HEK293 (cell line): ENCODE results near the gene KRTAP20-2.

Experiments
- CTCF ChIA-PET: fragments of 350-600 bp; formaldehyde crosslinking; extraction: SDS; loops from one replicate; lab custom pipeline; 2021; ENCODE audit warnings: antibody characterized with exemption; lab: Yijun Ruan, JAX
- POLR2A ChIA-PET: fragments of 300-600 bp; formaldehyde crosslinking; extraction: SDS; loops from one replicate; lab custom pipeline; 2020; ENCODE audit warnings: antibody characterized with exemption, inconsistent platforms; lab: Yijun Ruan, JAX
- H3K27ac ChIP-seq: fragments of 200-500 bp; sonication (Bioruptor generic); 2 replicates; pipeline ENCODE4 v1.5.1; 2014; ENCODE audit warnings: low read depth, low read length, control low read depth, inconsistent platforms; ENCODE audit errors: extremely low read depth
- H3K36me3 ChIP-seq, 2 experiments: fragments of 200-500 bp in 1 of 2; sonication (Bioruptor generic) in 1 of 2; 1 replicate in 1 of 2; 2 replicates in 1 of 2; pipeline ENCODE4 v1.5.1; 2014 to 2017; ENCODE audit warnings: inconsistent platforms in 2 of 2, low read length in 2 of 2; ENCODE audit not compliant: control insufficient read depth in 2 of 2, insufficient read depth in 1 of 2
- H3K4me1 ChIP-seq: fragments of 200-500 bp; sonication (Bioruptor generic); 2 replicates; pipeline ENCODE4 v1.5.1; 2014; ENCODE audit warnings: mild to moderate bottlenecking, low read length, inconsistent platforms; ENCODE audit not compliant: control insufficient read depth, insufficient read depth
- H3K4me3 ChIP-seq: 2 replicates; pipeline ENCODE4 v1.5.1; 2011; ENCODE audit warnings: low read depth, mild to moderate bottlenecking, control low read depth, low read length, moderate library complexity
- H3K9me3 ChIP-seq: fragments of 200-500 bp; sonication (Bioruptor generic); 2 replicates; pipeline ENCODE4 v1.5.1; 2014; ENCODE audit warnings: low read depth, low read length, inconsistent platforms; ENCODE audit not compliant: control insufficient read depth, insufficient read depth
- GFI1B ChIP-seq: fragments of 450-650 bp; formaldehyde crosslinking; IDR thresholded peaks from 2 replicates; pipeline ENCODE4 v1.5.1; 2016; ENCODE audit warnings: missing biosample characterization, missing genetic modification characterization
- GLIS2 ChIP-seq: fragments of 450-650 bp; formaldehyde crosslinking; IDR thresholded peaks from 2 replicates; pipeline ENCODE4 v1.5.1; 2016; ENCODE audit warnings: missing biosample characterization, missing genetic modification characterization
- HOXD13 ChIP-seq: sonication (generic); formaldehyde crosslinking; IDR thresholded peaks from 2 replicates; pipeline ENCODE4 v1.8.0; 2022; ENCODE audit warnings: missing genetic modification reagents, borderline replicate concordance
- KLF1 ChIP-seq: fragments of 450-650 bp; formaldehyde crosslinking; IDR thresholded peaks from 2 replicates; pipeline ENCODE4 v1.5.1; 2016; ENCODE audit warnings: missing biosample characterization, missing genetic modification characterization
- KLF7 ChIP-seq: fragments of 450-650 bp; formaldehyde crosslinking; IDR thresholded peaks from 2 replicates; pipeline ENCODE4 v1.5.1; 2016; ENCODE audit warnings: missing biosample characterization, missing genetic modification characterization, borderline replicate concordance
- KLF8 ChIP-seq: fragments of 450-650 bp; formaldehyde crosslinking; IDR thresholded peaks from 2 replicates; pipeline ENCODE4 v1.5.1; 2016; ENCODE audit warnings: missing biosample characterization, missing genetic modification characterization
- SCRT1 ChIP-seq: fragments of 450-650 bp; formaldehyde crosslinking; IDR thresholded peaks from 2 replicates; pipeline ENCODE4 v1.5.1; 2016; ENCODE audit warnings: missing biosample characterization, missing genetic modification characterization, borderline replicate concordance
- ZBTB17 ChIP-seq: fragments of 450-650 bp; formaldehyde crosslinking; IDR thresholded peaks from 2 replicates; pipeline ENCODE4 v1.5.1; 2016; ENCODE audit warnings: missing biosample characterization, missing genetic modification characterization
- ZEB2 ChIP-seq: fragments of 450-650 bp; formaldehyde crosslinking; IDR thresholded peaks from 2 replicates; pipeline ENCODE4 v1.5.1; 2016; ENCODE audit warnings: missing biosample characterization, missing genetic modification characterization
- ZFHX2 ChIP-seq: fragments of 450-650 bp; formaldehyde crosslinking; conservative IDR thresholded peaks from 2 replicates; pipeline ENCODE4 v1.5.1; 2016; ENCODE audit warnings: missing biosample characterization, missing genetic modification characterization
- ZNF112 ChIP-seq: fragments of 450-650 bp; formaldehyde crosslinking; IDR thresholded peaks from 2 replicates; pipeline ENCODE4 v1.5.0; 2017; ENCODE audit warnings: missing biosample characterization, missing genetic modification characterization
- ZNF114 ChIP-seq: fragments of 450-650 bp; formaldehyde crosslinking; IDR thresholded peaks from 2 replicates; pipeline ENCODE4 v1.5.0; 2017; ENCODE audit warnings: missing biosample characterization, missing genetic modification characterization
- ZNF155 ChIP-seq: fragments of 450-650 bp; formaldehyde crosslinking; IDR thresholded peaks from 2 replicates; pipeline ENCODE4 v1.5.1; 2016; ENCODE audit warnings: missing biosample characterization, missing genetic modification characterization
- ZNF169 ChIP-seq: fragments of 450-650 bp; formaldehyde crosslinking; IDR thresholded peaks from 2 replicates; pipeline ENCODE4 v1.5.1; 2016; ENCODE audit warnings: missing biosample characterization, missing genetic modification characterization
- ZNF202 ChIP-seq: fragments of 450-650 bp; formaldehyde crosslinking; IDR thresholded peaks from 2 replicates; pipeline ENCODE4 v1.5.1; 2016; ENCODE audit warnings: missing biosample characterization, missing genetic modification characterization, borderline replicate concordance
- ZNF221 ChIP-seq: fragments of 450-650 bp; formaldehyde crosslinking; IDR thresholded peaks from 2 replicates; pipeline ENCODE4 v1.5.1; 2017; ENCODE audit warnings: missing biosample characterization, missing genetic modification characterization, borderline replicate concordance
- ZNF239 ChIP-seq: fragments of 450-650 bp; formaldehyde crosslinking; IDR thresholded peaks from 2 replicates; pipeline ENCODE4 v1.5.1; 2016; ENCODE audit warnings: missing biosample characterization, missing genetic modification characterization
- ZNF335 ChIP-seq: fragments of 450-650 bp; formaldehyde crosslinking; conservative IDR thresholded peaks from 2 replicates; pipeline ENCODE4 v1.5.1; 2016; ENCODE audit warnings: missing biosample characterization, missing genetic modification characterization
- ZNF354C ChIP-seq: fragments of 450-650 bp; formaldehyde crosslinking; IDR thresholded peaks from 2 replicates; pipeline ENCODE4 v1.5.1; 2016; ENCODE audit warnings: missing biosample characterization, missing genetic modification characterization, low read depth, borderline replicate concordance
- ZNF391 ChIP-seq: fragments of 450-650 bp; formaldehyde crosslinking; IDR thresholded peaks from 2 replicates; pipeline ENCODE4 v1.5.1; 2016; ENCODE audit warnings: low read depth, missing biosample characterization, missing genetic modification characterization, borderline replicate concordance
- ZNF426 ChIP-seq: fragments of 450-650 bp; formaldehyde crosslinking; IDR thresholded peaks from 2 replicates; pipeline ENCODE4 v1.5.1; 2017; ENCODE audit warnings: missing biosample characterization, missing genetic modification characterization, mild to moderate bottlenecking, inconsistent platforms, moderate library complexity
- ZNF707 ChIP-seq: fragments of 450-650 bp; formaldehyde crosslinking; IDR thresholded peaks from 2 replicates; pipeline ENCODE4 v1.5.1; 2016; ENCODE audit warnings: missing biosample characterization, missing genetic modification characterization
- TF ChIP-seq, protein P1 (sequence below): fragments of 450-650 bp; formaldehyde crosslinking; IDR thresholded peaks from 2 replicates; pipeline ENCODE4 v1.5.1; 2016; ENCODE audit warnings: missing biosample characterization, missing genetic modification characterization
- TF ChIP-seq, protein P2 (sequence below): fragments of 450-650 bp; formaldehyde crosslinking; IDR thresholded peaks from 2 replicates; pipeline ENCODE4 v1.5.1; 2017; ENCODE audit warnings: missing biosample characterization, missing genetic modification characterization
- TF ChIP-seq, protein P3 (sequence below): fragments of 450-650 bp; formaldehyde crosslinking; IDR thresholded peaks from 2 replicates; pipeline ENCODE4 v1.5.1; 2016; ENCODE audit warnings: missing biosample characterization, missing genetic modification characterization
- TF ChIP-seq, protein P4 (sequence below): fragments of 450-650 bp; formaldehyde crosslinking; IDR thresholded peaks from 2 replicates; pipeline ENCODE4 v1.5.1; 2017; ENCODE audit warnings: missing biosample characterization, missing genetic modification characterization

KRTAP20-2 gene

DNA sequence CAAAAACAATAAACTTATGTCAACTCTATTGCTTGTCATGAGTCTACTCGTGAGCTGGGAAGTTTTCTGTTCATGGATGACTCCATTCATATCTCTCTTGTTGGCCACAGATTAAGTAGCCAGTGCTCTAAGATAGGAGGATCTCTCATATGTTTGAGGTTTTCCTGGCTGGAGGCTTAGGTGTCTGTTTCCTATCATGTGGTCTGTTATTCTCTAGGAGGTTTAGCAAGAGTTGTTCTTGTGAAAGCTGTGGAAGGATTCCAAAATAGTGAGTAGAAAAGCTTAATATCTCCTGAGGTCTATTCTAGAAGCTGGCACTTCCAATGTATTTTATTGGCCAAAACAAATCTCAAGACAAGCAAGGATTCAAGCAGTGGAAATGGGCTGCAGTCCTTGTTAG lies 5.8 kb upstream of the KRTAP20-2 start:
- ChIA-PET CTCF (no interaction called here), POLR2A (no interaction called here)
- H3K4me3 ChIP-seq = no peak overlapping the region
- no peak overlapping the region for H3K27ac ChIP-seq
- no peak for TF ChIP-seq ZNF221 (tag by site-specific recombination)
- TF ChIP-seq, protein P1, sequence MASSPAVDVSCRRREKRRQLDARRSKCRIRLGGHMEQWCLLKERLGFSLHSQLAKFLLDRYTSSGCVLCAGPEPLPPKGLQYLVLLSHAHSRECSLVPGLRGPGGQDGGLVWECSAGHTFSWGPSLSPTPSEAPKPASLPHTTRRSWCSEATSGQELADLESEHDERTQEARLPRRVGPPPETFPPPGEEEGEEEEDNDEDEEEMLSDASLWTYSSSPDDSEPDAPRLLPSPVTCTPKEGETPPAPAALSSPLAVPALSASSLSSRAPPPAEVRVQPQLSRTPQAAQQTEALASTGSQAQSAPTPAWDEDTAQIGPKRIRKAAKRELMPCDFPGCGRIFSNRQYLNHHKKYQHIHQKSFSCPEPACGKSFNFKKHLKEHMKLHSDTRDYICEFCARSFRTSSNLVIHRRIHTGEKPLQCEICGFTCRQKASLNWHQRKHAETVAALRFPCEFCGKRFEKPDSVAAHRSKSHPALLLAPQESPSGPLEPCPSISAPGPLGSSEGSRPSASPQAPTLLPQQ = no peak
- no peak for TF ChIP-seq ZNF112 (tag by site-specific recombination)
- no peak for TF ChIP-seq ZBTB17 (tag by site-specific recombination)
- TF ChIP-seq ZNF114 (tag by site-specific recombination) = no peak
- no peak for TF ChIP-seq KLF1 (tag by site-specific recombination)
- TF ChIP-seq ZNF202 (tag by site-specific recombination) = no peak
- TF ChIP-seq ZNF169 = no peak
- no peaks in the 10 kb centered on the region for H3K9me3 ChIP-seq
- H3K4me1 ChIP-seq = no peaks in the 10 kb centered on the region
- no peaks in the 10 kb centered on the region for H3K36me3 ChIP-seq

DNA sequence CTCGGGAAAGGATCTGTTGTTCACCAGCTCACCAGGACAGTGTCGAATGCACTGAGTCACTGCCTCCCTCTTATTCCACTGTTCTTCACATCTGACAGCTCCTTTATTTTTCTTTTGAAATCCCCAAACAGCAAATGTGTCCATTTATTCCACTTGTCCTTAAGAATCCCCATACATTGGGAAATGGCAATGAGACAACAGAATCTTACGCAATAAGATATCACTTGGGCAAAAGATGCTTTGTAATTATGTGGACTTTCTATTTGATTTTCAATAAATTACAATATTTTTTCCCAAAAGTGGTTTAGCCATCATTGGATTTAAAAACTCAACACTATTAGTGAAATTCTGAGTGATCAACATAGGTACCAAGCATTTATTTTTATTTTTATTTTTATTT lies 3.7 kb downstream of the KRTAP20-2 start:
- Histone ChIP-seq H3K27ac (no peak overlapping the region), H3K36me3 (no peaks in the 10 kb centered on the region), H3K4me3 (no peak overlapping the region), H3K4me1 (no peaks in the 10 kb centered on the region), H3K9me3 (no peaks in the 10 kb centered on the region)
- ChIA-PET CTCF (interaction anchor here (0.6 kb wide), 1 partner anchor 357 kb away, joined by 3 read pairs; no protein-coding TSS in a partner anchor), POLR2A (no interaction called here)
- TF ChIP-seq ZNF335 (tag by site-specific recombination) = no peak
- TF ChIP-seq GFI1B = no peak
- no peak for TF ChIP-seq KLF7 (tag by site-specific recombination)

DNA sequence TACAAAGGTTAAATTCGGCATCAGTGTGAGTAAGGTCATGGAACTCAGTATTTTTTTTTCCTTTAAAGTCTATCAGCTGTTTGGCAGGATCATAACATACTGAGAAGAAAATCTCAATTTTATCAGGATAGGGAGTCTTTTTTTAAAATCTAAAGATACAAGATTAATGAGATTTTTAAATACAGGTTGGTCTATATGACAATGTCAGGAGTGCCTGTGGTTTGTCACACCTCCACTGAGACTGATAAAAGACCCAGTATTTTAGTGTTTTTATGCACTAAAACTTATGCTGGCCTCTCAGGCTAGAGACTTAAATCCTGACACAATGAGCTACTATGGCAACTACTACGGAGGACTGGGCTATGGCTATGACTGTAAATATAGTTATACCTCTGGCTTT lies 7.6 kb downstream of the KRTAP20-2 start, which contains the start of gene KRTAP20-3:
Gene KRTAP20-3 (plus strand): TSS at position 301 of the 400 bp plus-strand sequence.
- Histone ChIP-seq H3K9me3 (no peaks in the 10 kb centered on the region), H3K4me1 (no peaks in the 10 kb centered on the region), H3K27ac (no peak within 1 kb of the TSS), H3K36me3 (no peaks in the 10 kb centered on the region), H3K4me3 (no peak within 1 kb of the TSS)
- ChIA-PET CTCF (interaction anchor here (0.8 kb wide), 1 partner anchor 46 kb away, joined by 3 read pairs; no protein-coding TSS in a partner anchor), POLR2A (no interaction called here)
- TF ChIP-seq ZNF155 (tag by site-specific recombination) = no peak
- TF ChIP-seq SCRT1 (tag by site-specific recombination) = no peak
- no peak for TF ChIP-seq ZNF239 (tag by site-specific recombination)
- TF ChIP-seq ZNF354C = no peak
- TF ChIP-seq ZNF426 (tag by site-specific recombination) = no peak
- TF ChIP-seq ZNF707 = no peak
- no peak for TF ChIP-seq GLIS2
- no peak for TF ChIP-seq ZNF112 (tag by site-specific recombination)
- TF ChIP-seq ZNF202 (tag by site-specific recombination) = no peak
- TF ChIP-seq, protein P2, sequence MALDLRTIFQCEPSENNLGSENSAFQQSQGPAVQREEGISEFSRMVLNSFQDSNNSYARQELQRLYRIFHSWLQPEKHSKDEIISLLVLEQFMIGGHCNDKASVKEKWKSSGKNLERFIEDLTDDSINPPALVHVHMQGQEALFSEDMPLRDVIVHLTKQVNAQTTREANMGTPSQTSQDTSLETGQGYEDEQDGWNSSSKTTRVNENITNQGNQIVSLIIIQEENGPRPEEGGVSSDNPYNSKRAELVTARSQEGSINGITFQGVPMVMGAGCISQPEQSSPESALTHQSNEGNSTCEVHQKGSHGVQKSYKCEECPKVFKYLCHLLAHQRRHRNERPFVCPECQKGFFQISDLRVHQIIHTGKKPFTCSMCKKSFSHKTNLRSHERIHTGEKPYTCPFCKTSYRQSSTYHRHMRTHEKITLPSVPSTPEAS (tag by site-specific recombination) = no peak
- TF ChIP-seq, protein P3, sequence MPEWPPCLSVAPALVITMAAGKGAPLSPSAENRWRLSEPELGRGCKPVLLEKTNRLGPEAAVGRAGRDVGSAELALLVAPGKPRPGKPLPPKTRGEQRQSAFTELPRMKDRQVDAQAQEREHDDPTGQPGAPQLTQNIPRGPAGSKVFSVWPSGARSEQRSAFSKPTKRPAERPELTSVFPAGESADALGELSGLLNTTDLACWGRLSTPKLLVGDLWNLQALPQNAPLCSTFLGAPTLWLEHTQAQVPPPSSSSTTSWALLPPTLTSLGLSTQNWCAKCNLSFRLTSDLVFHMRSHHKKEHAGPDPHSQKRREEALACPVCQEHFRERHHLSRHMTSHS (tag by site-specific recombination) = no peak
- TF ChIP-seq ZFHX2 = no peak
- TF ChIP-seq ZNF391 (tag by site-specific recombination) = no peak
- no peak for TF ChIP-seq ZNF169
- TF ChIP-seq, protein P4, sequence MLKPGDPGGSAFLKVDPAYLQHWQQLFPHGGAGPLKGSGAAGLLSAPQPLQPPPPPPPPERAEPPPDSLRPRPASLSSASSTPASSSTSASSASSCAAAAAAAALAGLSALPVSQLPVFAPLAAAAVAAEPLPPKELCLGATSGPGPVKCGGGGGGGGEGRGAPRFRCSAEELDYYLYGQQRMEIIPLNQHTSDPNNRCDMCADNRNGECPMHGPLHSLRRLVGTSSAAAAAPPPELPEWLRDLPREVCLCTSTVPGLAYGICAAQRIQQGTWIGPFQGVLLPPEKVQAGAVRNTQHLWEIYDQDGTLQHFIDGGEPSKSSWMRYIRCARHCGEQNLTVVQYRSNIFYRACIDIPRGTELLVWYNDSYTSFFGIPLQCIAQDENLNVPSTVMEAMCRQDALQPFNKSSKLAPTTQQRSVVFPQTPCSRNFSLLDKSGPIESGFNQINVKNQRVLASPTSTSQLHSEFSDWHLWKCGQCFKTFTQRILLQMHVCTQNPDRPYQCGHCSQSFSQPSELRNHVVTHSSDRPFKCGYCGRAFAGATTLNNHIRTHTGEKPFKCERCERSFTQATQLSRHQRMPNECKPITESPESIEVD = no peak
- TF ChIP-seq ZEB2 (tag by site-specific recombination) = no peak
- TF ChIP-seq KLF8 (tag by site-specific recombination) = no peak
- TF ChIP-seq HOXD13 = no peak
